ENCODE measurements around the gene KLF11.

KLF11 gene

DNA sequence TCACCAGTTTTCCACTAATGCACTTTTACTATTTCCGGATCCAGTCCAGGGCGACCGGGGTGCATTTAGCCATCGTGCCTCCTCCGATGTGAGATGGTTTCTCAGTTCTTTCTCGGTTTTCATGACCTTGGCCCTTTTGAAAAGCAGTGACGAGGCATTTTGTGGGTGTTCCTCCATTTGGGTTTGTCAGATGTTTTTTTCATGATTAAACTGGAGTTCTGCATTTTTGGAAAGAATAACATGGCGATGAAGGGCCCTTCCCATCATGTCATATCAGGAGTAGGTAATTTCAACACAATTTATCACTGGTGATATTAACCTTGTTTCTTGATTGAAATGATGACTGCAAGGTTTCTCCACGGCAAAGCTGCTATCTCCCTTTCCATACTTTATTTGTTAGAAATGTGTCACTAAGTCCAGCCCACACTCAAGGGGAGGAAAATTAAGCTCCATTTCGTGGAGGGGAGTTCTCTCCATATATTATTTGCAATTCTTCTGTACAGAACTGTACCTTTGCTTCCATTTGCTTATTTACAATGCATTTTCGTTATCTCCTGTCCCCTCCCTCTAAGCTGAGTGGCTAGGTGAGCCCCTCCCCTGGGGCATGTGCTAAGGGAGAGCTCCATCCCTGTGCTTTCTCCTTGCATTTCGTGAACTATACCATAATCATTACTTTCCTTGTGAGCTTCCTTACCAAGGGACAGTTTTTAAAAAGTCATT lies 8.9 kb upstream of the KLF11 start:
- TF ChIP-seq EZH2 (IDR thresholded peaks at IDR 0.05) (no peak), POLR2AphosphoS5 (IDR thresholded peaks at IDR 0.05; ENCODE audit: borderline replicate concordance, low read depth, low read length) (no peak), FOXP2 (optimal IDR thresholded peaks at IDR 0.05; ENCODE audit: control extremely low read depth, extremely low read length, insufficient read depth) (no peak)
- no peak overlapping the region for H3K27ac ChIP-seq
- H3K36me3 ChIP-seq (ENCODE audit: insufficient read depth, low read length): no peaks in the 10 kb centered on the region
- no peak overlapping the region for H3K9ac ChIP-seq (ENCODE audit: insufficient read length)
- no peaks in the 10 kb centered on the region for H3K9me3 ChIP-seq (ENCODE audit: low read depth, low read length)
- no peak for DNase-seq (ENCODE audit: low read depth, low spot score)
- no peak overlapping the region for H3K4me3 ChIP-seq

DNA sequence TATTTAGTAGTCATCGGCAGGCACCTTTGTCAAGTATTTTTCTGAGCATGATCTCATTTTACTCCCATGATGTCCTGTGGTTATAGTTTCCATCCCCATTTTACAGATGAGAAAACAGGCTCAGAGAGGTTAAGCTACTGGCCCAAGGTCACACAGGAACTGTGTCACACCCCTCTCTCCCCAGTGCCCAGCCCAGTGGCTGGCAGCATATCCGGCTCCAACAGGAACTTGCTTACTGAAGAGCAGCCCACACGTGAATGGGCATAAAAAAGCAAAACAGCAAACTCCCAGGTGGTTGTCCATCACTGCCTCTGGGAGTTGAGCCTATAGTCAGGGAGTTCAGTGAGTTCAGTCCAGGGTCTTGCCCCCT lies 8.3 kb upstream of the KLF11 start:
- Histone ChIP-seq H3K9me3 (ENCODE audit: low read depth, low read length) (no peaks in the 10 kb centered on the region), H3K9ac (ENCODE audit: insufficient read length) (no peak overlapping the region), H3K36me3 (ENCODE audit: insufficient read depth, low read length) (no peaks in the 10 kb centered on the region), H3K4me3 (no peak overlapping the region), H3K27ac (no peak overlapping the region)
- TF ChIP-seq EZH2 (IDR thresholded peaks at IDR 0.05): no peak
- TF ChIP-seq POLR2AphosphoS5 (IDR thresholded peaks at IDR 0.05; ENCODE audit: borderline replicate concordance, low read depth, low read length): no peak
- no peak for TF ChIP-seq FOXP2 (optimal IDR thresholded peaks at IDR 0.05; ENCODE audit: control extremely low read depth, extremely low read length, insufficient read depth)
- no peak for DNase-seq (ENCODE audit: low read depth, low spot score)

DNA sequence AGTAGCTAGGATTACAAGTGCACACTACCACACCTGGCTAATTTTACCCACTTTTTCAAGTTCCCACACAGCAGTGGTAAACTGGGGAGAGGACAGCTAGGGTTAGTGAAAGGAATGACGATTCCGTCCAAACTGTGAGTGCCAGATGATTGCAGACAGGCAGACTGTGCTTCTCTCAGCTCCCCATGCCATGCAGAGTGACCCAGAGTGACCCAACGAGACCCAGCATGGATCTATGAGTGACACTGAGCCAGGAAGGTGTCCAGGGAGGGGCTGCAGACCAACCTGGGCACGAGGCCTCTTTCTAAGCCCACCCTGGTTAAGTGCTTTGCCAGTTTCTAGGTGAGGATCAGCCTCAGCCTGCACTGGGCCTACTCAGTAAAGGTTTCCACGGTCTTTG lies 7.7 kb upstream of the KLF11 start:
- no peak overlapping the region for H3K9ac ChIP-seq (ENCODE audit: insufficient read length)
- H3K9me3 ChIP-seq (ENCODE audit: low read depth, low read length): no peaks in the 10 kb centered on the region
- no peak for TF ChIP-seq POLR2AphosphoS5 (IDR thresholded peaks at IDR 0.05; ENCODE audit: borderline replicate concordance, low read depth, low read length)
- H3K27ac ChIP-seq: no peak overlapping the region
- no peak overlapping the region for H3K4me3 ChIP-seq
- DNase-seq (ENCODE audit: low read depth, low spot score): no peak
- no peaks in the 10 kb centered on the region for H3K36me3 ChIP-seq (ENCODE audit: insufficient read depth, low read length)

DNA sequence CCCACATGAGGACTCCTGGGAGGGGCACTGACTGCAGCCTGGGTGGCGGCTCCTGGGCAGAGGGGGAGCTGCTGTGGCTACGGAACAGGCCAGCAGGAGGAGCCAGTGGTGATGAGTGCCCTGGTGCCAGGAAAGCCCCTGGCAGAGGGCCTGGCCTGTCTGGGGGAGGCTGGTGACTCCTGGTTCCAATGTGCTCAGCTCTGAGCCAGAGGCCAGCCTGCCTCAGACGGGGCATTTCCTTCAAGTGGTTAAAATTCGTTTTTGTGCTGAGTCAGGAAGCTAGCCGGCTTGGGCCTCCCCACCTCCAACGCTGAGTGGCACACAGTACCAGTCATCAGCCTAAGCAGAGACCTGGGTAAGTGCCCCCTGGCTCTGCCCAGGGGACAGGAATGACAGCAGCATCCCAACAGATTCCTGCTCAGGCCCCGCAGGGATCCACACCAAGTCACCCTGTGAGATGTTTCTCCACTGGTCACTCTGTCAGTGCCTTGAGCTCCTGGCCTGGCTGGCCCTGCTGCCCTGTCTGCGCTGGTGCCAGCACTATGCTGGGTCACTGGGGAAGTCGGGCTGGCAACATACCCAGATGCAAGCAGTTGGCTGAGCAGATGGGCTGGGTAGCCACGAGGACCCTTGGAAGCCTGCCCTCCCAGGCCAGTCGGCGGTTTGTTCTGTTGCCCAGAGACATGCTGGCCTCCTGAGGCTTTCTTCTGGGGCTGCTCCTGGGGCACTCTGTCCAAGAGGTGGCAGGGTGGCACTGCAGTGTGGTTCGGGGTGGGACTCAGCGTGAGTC lies 7.1 kb upstream of the KLF11 start:
- no peaks in the 10 kb centered on the region for H3K9me3 ChIP-seq (ENCODE audit: low read depth, low read length)
- no peaks in the 10 kb centered on the region for H3K36me3 ChIP-seq (ENCODE audit: insufficient read depth, low read length)
- H3K4me3 ChIP-seq: no peak overlapping the region
- no peak for TF ChIP-seq EZH2 (IDR thresholded peaks at IDR 0.05)
- no peak for TF ChIP-seq POLR2AphosphoS5 (IDR thresholded peaks at IDR 0.05; ENCODE audit: borderline replicate concordance, low read depth, low read length)
- TF ChIP-seq FOXP2 (optimal IDR thresholded peaks at IDR 0.05; ENCODE audit: control extremely low read depth, extremely low read length, insufficient read depth): no peak
- DNase-seq (ENCODE audit: low read depth, low spot score): no peak
- no peak overlapping the region for H3K27ac ChIP-seq
- no peak overlapping the region for H3K9ac ChIP-seq (ENCODE audit: insufficient read length)

DNA sequence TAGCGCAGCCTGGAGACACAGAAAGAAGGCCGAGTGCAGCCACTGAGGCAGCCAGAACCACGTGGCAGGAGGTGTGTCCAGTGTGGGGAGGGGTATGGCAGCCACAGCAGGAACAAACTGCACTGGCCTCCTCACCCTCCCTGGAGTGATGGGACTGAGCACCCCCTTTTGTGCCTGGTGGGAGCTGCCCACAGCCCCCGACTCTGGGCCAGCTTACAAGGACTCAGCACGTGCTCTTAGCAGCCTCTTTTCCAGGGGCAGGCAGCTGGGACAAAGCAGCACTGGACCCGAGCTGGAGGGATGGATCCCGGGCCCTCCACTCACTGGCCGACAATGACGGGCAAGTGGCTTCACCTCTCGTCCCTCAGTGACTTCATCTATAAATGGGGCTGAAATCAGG lies 5.2 kb upstream of the KLF11 start:
- H3K27ac ChIP-seq: no peak overlapping the region
- H3K4me3 ChIP-seq: no peak overlapping the region
- no peaks in the 10 kb centered on the region for H3K9me3 ChIP-seq (ENCODE audit: low read depth, low read length)
- no peak for DNase-seq (ENCODE audit: low read depth, low spot score)
- H3K36me3 ChIP-seq (ENCODE audit: insufficient read depth, low read length): no peaks in the 10 kb centered on the region
- TF ChIP-seq FOXP2 (optimal IDR thresholded peaks at IDR 0.05; ENCODE audit: control extremely low read depth, extremely low read length, insufficient read depth) (no peak), EZH2 (IDR thresholded peaks at IDR 0.05) (no peak), POLR2AphosphoS5 (IDR thresholded peaks at IDR 0.05; ENCODE audit: borderline replicate concordance, low read depth, low read length) (no peak)
- no peak overlapping the region for H3K9ac ChIP-seq (ENCODE audit: insufficient read length)

DNA sequence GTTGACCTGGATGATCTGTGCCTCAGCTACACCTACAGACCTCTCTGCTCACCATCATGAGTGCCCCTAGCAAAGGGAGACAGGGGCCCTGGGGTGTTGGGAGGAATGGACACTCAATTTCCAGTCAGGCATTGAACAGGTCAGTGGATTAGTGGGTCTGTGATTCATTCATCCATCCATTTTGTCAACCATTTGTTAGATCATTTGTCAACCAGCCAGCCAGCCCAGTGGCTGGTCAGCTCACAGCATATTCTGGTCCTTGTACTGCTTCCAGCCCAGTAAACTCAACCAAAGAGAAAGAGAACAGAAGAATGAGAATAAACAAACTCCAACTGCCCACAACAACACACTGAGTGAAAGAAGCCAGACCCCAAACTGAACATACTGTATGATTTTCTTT lies 4.6 kb upstream of the KLF11 start:
- DNase-seq (ENCODE audit: low read depth, low spot score): no peak
- Histone ChIP-seq H3K9ac (ENCODE audit: insufficient read length) (no peak overlapping the region), H3K27ac (no peak overlapping the region), H3K9me3 (ENCODE audit: low read depth, low read length) (no peaks in the 10 kb centered on the region), H3K4me3 (no peak overlapping the region), H3K36me3 (ENCODE audit: insufficient read depth, low read length) (no peaks in the 10 kb centered on the region)
- TF ChIP-seq POLR2AphosphoS5 (IDR thresholded peaks at IDR 0.05; ENCODE audit: borderline replicate concordance, low read depth, low read length) (no peak), FOXP2 (optimal IDR thresholded peaks at IDR 0.05; ENCODE audit: control extremely low read depth, extremely low read length, insufficient read depth) (no peak), EZH2 (IDR thresholded peaks at IDR 0.05) (no peak)

DNA sequence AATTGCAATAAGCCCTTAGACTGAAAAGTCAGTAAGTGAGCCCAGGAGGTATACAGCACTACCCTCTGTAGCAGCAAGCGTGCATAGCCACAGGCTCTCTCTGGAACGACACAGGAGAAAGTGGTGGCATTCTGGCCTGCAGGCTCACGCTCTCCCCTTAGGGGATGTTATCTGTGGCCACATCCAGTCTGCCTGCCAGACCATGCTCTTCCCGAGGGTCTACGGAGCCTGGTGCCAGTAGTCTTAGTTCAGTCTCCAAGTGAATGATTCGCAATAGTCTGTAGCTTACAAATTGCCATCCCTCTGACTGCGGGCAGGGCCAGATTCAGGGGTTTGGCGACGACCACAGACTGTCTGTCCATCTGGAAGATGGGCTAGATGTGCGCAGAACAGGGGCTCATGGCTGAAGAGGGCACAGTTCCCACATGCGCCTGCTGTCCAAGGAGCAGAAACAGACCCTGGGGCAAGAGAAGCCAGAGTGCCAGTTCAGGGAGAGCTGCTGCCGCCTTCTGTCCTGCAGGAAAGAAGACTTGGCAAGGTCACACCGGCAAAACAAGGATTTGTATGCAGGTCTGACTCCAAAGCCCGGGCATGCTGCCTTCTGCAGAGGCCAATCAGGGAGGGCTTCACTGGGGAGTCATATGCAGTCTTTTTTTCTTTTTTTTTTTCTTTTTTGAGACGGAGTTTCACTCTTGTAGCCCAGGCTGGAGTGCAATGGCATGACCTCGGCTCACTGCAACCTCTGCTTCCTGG lies 3.5 kb upstream of the KLF11 start:
- H3K9me3 ChIP-seq (ENCODE audit: low read depth, low read length): no peaks in the 10 kb centered on the region
- H3K36me3 ChIP-seq (ENCODE audit: insufficient read depth, low read length): no peaks in the 10 kb centered on the region
- TF ChIP-seq EZH2 (IDR thresholded peaks at IDR 0.05) (no peak), POLR2AphosphoS5 (IDR thresholded peaks at IDR 0.05; ENCODE audit: borderline replicate concordance, low read depth, low read length) (no peak), FOXP2 (optimal IDR thresholded peaks at IDR 0.05; ENCODE audit: control extremely low read depth, extremely low read length, insufficient read depth) (no peak)
- no peak overlapping the region for H3K4me3 ChIP-seq
- no peak for DNase-seq (ENCODE audit: low read depth, low spot score)
- no peak overlapping the region for H3K9ac ChIP-seq (ENCODE audit: insufficient read length)
- no peak overlapping the region for H3K27ac ChIP-seq

DNA sequence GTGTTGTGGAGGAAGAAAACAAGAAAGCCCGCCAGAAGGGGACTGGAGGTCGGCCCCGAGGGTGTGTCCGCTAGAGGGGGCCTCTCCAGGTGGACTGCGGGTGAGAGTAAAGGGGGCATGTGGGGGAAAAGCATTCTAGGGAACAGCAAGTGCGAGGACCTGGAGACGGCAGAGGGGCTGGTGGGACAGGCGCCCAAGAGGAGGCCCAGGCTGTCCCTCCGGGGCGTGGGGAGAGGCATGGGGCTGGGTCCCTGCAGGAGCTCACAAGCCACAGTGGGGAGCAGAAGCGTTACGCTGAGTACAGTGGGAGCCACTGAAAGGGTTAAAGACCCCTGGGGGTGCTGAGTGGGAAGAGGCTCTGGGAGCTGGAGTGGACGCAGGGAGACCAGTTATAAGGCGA lies 1.6 kb upstream of the KLF11 start:
- no peak for TF ChIP-seq FOXP2 (optimal IDR thresholded peaks at IDR 0.05; ENCODE audit: control extremely low read depth, extremely low read length, insufficient read depth)
- no peak for TF ChIP-seq POLR2AphosphoS5 (IDR thresholded peaks at IDR 0.05; ENCODE audit: borderline replicate concordance, low read depth, low read length)
- DNase-seq (ENCODE audit: low read depth, low spot score): no peak
- H3K4me3 ChIP-seq: no peak overlapping the region
- H3K27ac ChIP-seq: no peak overlapping the region
- H3K9ac ChIP-seq (ENCODE audit: insufficient read length): no peak overlapping the region
- H3K36me3 ChIP-seq (ENCODE audit: insufficient read depth, low read length): no peaks in the 10 kb centered on the region
- H3K9me3 ChIP-seq (ENCODE audit: low read depth, low read length): no peaks in the 10 kb centered on the region

Data from SK-N-MC (cell line).